ENCODE data around the gene COX19. TPM values are rescaled to one million over a fixed set of nuclear protein-coding genes. Genes with fewer than 3 reads are reported as not detected.

COX19 gene
- polyA plus RNA-seq, 1 donor from 2014 or later = 16.0 TPM

DNA sequence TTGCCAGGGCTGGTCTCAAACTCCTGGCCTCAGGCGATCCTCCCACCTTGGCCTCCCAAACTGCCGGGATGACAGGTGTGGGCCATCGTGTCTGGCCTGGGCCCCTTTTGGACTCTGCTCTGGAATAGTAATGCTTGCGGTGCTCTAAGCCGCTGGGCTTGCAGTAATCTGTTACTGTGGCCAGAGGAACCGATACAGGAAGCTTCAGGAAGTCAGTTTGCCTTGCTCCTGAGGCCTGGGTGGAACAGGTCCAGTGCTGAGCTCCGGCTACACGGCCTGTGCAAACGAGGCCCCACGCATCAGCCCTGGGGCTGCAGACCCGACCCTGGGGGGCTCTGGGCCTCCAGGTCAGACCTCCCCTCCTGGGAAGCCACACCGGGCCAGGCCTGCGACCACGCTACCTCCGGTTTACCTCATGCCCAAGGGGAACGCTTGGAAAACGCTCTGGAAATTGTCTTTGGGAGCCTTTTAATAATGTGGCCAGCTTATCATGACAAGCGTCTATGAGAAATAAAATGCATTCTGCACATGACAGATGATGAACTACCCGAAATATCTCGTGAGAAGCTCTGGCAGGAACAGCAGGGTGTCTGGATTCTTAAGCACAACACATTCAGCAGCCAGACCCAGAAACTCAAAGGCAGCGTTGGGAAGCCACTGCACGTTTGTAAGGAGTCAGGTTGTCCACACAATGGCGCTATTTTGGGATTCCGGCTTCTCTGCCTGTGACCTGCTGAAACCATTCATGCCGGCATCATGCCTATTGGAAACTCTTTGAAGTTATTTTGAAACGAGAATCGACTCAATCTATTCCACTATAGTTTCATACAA is 10.7 kb downstream of the COX19 start:
- H2AFZ ChIP-seq (ENCODE audit: low read depth, low read length) = no peak overlapping the region
- H3K9me2 ChIP-seq (ENCODE audit: insufficient read depth, low read length) = no peaks in the 10 kb centered on the region
- no peak overlapping the region for H3K4me3 ChIP-seq (ENCODE audit: low read length)
- no peaks in the 10 kb centered on the region for H3F3A ChIP-seq (ENCODE audit: insufficient read depth, low read length, poor library complexity, severe bottlenecking)
- no peak overlapping the region for H3K27ac ChIP-seq (ENCODE audit: low read length)
- no peaks in the 10 kb centered on the region for H3K79me2 ChIP-seq (replicated peaks; ENCODE audit: insufficient read depth, low read length)
- no peak for TF ChIP-seq EZH2 (IDR thresholded peaks at IDR 0.05; ENCODE audit: borderline replicate concordance, insufficient read depth, low read length, poor library complexity, severe bottlenecking)
- no peak for TF ChIP-seq RAD21 (conservative IDR thresholded peaks at IDR 0.05)
- TF ChIP-seq, protein P1, sequence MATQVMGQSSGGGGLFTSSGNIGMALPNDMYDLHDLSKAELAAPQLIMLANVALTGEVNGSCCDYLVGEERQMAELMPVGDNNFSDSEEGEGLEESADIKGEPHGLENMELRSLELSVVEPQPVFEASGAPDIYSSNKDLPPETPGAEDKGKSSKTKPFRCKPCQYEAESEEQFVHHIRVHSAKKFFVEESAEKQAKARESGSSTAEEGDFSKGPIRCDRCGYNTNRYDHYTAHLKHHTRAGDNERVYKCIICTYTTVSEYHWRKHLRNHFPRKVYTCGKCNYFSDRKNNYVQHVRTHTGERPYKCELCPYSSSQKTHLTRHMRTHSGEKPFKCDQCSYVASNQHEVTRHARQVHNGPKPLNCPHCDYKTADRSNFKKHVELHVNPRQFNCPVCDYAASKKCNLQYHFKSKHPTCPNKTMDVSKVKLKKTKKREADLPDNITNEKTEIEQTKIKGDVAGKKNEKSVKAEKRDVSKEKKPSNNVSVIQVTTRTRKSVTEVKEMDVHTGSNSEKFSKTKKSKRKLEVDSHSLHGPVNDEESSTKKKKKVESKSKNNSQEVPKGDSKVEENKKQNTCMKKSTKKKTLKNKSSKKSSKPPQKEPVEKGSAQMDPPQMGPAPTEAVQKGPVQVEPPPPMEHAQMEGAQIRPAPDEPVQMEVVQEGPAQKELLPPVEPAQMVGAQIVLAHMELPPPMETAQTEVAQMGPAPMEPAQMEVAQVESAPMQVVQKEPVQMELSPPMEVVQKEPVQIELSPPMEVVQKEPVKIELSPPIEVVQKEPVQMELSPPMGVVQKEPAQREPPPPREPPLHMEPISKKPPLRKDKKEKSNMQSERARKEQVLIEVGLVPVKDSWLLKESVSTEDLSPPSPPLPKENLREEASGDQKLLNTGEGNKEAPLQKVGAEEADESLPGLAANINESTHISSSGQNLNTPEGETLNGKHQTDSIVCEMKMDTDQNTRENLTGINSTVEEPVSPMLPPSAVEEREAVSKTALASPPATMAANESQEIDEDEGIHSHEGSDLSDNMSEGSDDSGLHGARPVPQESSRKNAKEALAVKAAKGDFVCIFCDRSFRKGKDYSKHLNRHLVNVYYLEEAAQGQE (IDR thresholded peaks at IDR 0.05; ENCODE audit: borderline replicate concordance) = no peak
- TF ChIP-seq TAF1 (IDR thresholded peaks at IDR 0.05; ENCODE audit: low read depth) = no peak
- TF ChIP-seq SMC3 (conservative IDR thresholded peaks at IDR 0.05; ENCODE audit: poor library complexity) = no peak
- TF ChIP-seq EP300 (conservative IDR thresholded peaks at IDR 0.05; ENCODE audit: poor library complexity, severe bottlenecking) = no peak
- TF ChIP-seq, protein P2, sequence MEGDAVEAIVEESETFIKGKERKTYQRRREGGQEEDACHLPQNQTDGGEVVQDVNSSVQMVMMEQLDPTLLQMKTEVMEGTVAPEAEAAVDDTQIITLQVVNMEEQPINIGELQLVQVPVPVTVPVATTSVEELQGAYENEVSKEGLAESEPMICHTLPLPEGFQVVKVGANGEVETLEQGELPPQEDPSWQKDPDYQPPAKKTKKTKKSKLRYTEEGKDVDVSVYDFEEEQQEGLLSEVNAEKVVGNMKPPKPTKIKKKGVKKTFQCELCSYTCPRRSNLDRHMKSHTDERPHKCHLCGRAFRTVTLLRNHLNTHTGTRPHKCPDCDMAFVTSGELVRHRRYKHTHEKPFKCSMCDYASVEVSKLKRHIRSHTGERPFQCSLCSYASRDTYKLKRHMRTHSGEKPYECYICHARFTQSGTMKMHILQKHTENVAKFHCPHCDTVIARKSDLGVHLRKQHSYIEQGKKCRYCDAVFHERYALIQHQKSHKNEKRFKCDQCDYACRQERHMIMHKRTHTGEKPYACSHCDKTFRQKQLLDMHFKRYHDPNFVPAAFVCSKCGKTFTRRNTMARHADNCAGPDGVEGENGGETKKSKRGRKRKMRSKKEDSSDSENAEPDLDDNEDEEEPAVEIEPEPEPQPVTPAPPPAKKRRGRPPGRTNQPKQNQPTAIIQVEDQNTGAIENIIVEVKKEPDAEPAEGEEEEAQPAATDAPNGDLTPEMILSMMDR (IDR thresholded peaks at IDR 0.05; ENCODE audit: poor library complexity, severe bottlenecking) = no peak
- no peak for TF ChIP-seq POLR2AphosphoS5 (IDR thresholded peaks at IDR 0.05)
- no peak for TF ChIP-seq MXI1 (conservative IDR thresholded peaks at IDR 0.05; ENCODE audit: poor library complexity, severe bottlenecking)
- no peak overlapping the region for H3K4me2 ChIP-seq (ENCODE audit: low read length)
- no peaks in the 10 kb centered on the region for H3K27me3 ChIP-seq (ENCODE audit: insufficient read depth, low read depth, low read length)
- H3K9me3 ChIP-seq (ENCODE audit: low read length) = no peaks in the 10 kb centered on the region
- H3K36me3 ChIP-seq (ENCODE audit: insufficient read depth, low read length) = no peaks in the 10 kb centered on the region
- no peaks in the 10 kb centered on the region for H4K20me1 ChIP-seq (ENCODE audit: insufficient read depth)
- no peak overlapping the region for H3K9ac ChIP-seq (ENCODE audit: low read length)

DNA sequence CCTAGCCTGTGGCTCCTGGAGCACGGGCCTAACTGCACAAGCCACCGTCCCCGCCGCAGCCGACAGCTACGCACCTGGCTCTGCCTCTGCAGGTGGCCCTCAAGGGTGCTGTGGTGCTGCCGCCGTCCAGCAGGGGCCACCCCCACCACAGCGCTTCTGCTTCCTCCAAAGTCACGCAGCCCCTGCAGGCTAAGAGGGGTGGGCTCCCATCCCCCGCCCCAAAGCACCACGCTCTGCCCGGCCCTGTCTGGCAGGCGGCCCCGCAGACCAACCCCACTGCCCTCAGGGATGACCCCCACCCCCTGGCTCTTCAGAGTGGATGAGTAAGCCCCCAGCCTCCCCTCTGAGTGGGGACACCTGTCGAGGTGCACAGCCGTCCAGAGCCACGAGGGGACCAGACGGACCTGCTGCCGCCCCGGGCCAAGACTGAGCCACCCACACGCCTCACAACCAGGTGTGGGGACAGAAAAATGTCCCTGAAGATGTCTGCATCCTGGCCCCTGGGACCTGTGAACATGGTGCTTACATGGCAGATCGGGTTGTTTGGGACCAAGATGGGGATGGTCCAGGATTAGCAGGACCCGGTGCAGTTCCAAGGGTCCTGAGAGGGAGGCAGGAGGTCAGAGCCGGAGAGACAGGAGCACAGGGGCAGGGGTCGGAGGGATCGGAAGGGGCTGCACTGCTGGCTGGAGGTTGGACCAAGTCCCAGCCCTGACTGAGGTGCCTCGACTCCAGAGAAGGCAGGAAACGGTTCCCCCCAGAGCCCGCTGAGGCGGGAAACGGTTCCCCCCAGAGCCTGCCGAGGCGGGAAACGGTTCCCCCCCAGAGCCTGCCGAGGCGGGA is 11.9 kb downstream of the COX19 start:
- TF ChIP-seq RAD21 (conservative IDR thresholded peaks at IDR 0.05) = no peak
- Histone ChIP-seq H3K9me2 (ENCODE audit: insufficient read depth, low read length) (no peaks in the 10 kb centered on the region), H4K20me1 (ENCODE audit: insufficient read depth) (no peaks in the 10 kb centered on the region), H3K27ac (ENCODE audit: low read length) (no peak overlapping the region), H3K4me2 (ENCODE audit: low read length) (no peak overlapping the region), H3F3A (ENCODE audit: insufficient read depth, low read length, poor library complexity, severe bottlenecking) (no peaks in the 10 kb centered on the region), H3K79me2 (replicated peaks; ENCODE audit: insufficient read depth, low read length) (no peaks in the 10 kb centered on the region), H3K9me3 (ENCODE audit: low read length) (no peaks in the 10 kb centered on the region), H3K9ac (ENCODE audit: low read length) (no peak overlapping the region), H3K27me3 (ENCODE audit: insufficient read depth, low read depth, low read length) (no peaks in the 10 kb centered on the region), H2AFZ (ENCODE audit: low read depth, low read length) (no peak overlapping the region), H3K36me3 (ENCODE audit: insufficient read depth, low read length) (no peaks in the 10 kb centered on the region), H3K4me3 (ENCODE audit: low read length) (no peak overlapping the region)

Measured in neural cell (in vitro differentiated cells).